ENCODE measurements around the gene ADGRF5. TPM values are rescaled to one million over a fixed set of nuclear protein-coding genes. Genes with fewer than 3 reads are reported as not detected.

The ADGRF5 gene
- total RNA-seq, 1 donor from 2014 or later = 283 TPM

DNA sequence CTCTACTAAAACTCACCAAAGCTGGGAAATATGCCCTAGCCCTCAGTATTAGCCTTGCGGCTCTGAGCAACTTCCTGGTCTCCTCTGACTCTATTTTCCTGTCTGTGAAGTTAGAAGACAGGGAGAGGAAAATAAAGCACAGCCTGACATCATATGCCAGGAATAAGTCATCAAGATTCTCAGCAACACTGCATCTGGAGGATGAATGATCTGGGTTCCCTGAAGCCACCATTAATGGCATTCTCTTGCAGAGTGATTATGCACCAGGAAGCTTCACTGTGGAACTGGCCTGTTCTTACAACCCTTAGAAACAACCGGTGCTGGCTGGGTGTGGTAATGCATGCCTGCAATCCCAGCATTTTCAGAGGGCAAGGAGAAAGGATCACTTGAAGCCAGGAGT is 12.4 kb downstream of the ADGRF5 start:
- H3K36me3 ChIP-seq = peaks cover 17% of the 10 kb centered on the region
- no peak overlapping the region for H3K4me3 ChIP-seq
- peak; percentile 57 for ATAC-seq
- H3K27me3 ChIP-seq = no peaks in the 10 kb centered on the region
- intact Hi-C loops (cut with DNase I) = no loop called here
- H3K4me1 ChIP-seq = peaks cover 34% of the 10 kb centered on the region
- no peaks in the 10 kb centered on the region for H3K9me3 ChIP-seq
- TF ChIP-seq, protein P1, sequence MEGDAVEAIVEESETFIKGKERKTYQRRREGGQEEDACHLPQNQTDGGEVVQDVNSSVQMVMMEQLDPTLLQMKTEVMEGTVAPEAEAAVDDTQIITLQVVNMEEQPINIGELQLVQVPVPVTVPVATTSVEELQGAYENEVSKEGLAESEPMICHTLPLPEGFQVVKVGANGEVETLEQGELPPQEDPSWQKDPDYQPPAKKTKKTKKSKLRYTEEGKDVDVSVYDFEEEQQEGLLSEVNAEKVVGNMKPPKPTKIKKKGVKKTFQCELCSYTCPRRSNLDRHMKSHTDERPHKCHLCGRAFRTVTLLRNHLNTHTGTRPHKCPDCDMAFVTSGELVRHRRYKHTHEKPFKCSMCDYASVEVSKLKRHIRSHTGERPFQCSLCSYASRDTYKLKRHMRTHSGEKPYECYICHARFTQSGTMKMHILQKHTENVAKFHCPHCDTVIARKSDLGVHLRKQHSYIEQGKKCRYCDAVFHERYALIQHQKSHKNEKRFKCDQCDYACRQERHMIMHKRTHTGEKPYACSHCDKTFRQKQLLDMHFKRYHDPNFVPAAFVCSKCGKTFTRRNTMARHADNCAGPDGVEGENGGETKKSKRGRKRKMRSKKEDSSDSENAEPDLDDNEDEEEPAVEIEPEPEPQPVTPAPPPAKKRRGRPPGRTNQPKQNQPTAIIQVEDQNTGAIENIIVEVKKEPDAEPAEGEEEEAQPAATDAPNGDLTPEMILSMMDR (IDR thresholded peaks at IDR 0.05) = no peak
- DNase-seq = no peak
- H3K27ac ChIP-seq = no peak overlapping the region

DNA sequence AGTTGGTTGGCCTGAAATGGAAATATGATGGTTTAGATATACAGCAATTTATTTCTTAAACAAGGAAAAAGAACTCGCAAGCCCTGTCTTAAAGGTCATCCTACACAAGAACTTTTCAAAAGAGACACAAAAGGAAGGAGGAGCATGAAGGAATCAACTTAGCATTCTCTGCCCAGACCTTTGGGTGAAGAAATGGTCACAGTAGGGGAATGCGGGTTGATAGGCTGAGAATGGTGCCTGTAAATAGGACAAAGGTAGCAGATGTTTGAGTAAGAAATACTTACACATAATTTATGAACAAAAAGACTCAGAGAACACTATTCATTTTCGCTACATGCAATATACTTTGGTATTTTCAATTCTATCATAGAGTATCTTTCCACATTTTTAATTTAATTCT is 15.0 kb downstream of the ADGRF5 start:
- TF ChIP-seq, protein P1 (IDR thresholded peaks at IDR 0.05) = no peak
- intact Hi-C loops (cut with DNase I) = no loop called here
- Histone ChIP-seq H3K4me1 (peaks cover 51% of the 10 kb centered on the region), H3K9me3 (no peaks in the 10 kb centered on the region), H3K36me3 (peaks cover 17% of the 10 kb centered on the region), H3K4me3 (no peak overlapping the region), H3K27ac (no peak overlapping the region), H3K27me3 (no peaks in the 10 kb centered on the region)
- no peak for ATAC-seq
- DNase-seq = no peak

DNA sequence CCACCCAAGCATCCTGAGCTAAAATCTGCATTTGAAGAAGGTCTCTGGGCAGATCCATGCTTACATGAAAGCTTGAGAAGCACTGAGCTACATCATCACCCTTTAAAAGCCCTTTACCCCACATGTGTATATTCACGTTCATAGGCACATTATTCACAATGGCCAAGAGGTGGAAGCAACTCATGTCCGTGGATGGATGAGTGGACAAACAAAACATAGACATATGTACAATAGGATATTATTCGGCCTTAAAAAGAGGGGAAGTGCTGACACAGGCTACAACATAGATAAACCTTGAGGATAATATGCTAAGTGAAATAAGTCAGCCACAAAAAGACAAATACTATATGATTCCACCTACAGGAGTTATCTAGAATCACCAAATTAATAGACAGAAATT is 17.6 kb downstream of the ADGRF5 start:
- no peak for ATAC-seq
- Histone ChIP-seq H3K27ac (no peak overlapping the region), H3K27me3 (no peaks in the 10 kb centered on the region), H3K9me3 (no peaks in the 10 kb centered on the region), H3K4me1 (peaks cover 50% of the 10 kb centered on the region), H3K4me3 (no peak overlapping the region), H3K36me3 (peaks cover 18% of the 10 kb centered on the region)
- TF ChIP-seq, protein P1 (IDR thresholded peaks at IDR 0.05) = no peak
- no peak for DNase-seq
- intact Hi-C loops (cut with DNase I) = no loop called here

DNA sequence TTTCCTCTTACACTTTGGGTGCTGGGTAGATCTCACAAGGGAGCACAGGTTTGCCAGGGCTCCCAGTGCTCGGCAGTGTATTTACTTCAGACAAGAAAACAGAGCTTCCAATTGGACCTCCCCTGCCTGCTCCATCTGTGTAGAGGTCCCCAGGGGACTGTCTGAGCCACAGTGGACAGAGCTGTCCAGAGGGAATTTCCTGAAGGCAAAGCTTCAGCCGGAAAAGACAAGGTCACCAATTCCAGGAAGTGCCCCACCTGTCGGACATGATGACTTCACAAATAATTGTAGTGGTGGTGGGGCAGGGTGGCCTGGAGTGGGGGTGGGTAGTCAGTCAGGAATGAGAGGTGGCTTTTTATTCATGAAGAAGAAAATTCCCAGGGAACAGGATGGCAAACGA is 18.6 kb downstream of the ADGRF5 start:
- no peaks in the 10 kb centered on the region for H3K27me3 ChIP-seq
- no peaks in the 10 kb centered on the region for H3K9me3 ChIP-seq
- H3K36me3 ChIP-seq = peaks cover 28% of the 10 kb centered on the region
- H3K4me1 ChIP-seq = peaks cover 52% of the 10 kb centered on the region
- no peak overlapping the region for H3K4me3 ChIP-seq
- DNase-seq (no peak), ATAC-seq (no peak)
- intact Hi-C loops (cut with DNase I) = no loop called here
- TF ChIP-seq, protein P1 (IDR thresholded peaks at IDR 0.05) = no peak
- peak overlapping the region; percentile 21 for H3K27ac ChIP-seq

DNA sequence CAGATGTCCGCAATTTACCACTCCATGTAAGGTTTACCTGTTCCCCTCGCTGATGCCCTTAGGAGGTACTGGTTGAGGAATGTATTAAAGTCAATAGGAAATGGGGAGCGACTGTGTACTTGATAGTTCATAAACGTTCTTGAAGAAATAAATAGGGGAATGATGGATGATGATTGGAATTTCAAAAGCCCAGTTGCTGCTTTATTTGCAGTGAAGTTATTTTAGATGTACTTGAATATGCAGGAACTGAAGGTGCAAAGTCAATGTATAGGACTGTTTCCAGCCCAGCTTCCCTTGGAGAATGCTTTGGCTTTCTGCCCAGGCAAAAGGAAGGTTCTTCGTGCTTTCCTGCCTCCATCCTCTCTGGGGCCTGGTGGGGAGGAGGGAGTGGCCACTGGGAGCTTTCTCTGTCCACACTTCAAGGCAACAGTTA is 19.8 kb downstream of the ADGRF5 start:
- no peak overlapping the region for H3K4me3 ChIP-seq
- peaks cover 55% of the 10 kb centered on the region for H3K4me1 ChIP-seq
- peaks cover 35% of the 10 kb centered on the region for H3K36me3 ChIP-seq
- ATAC-seq (peak; percentile 63), DNase-seq (no peak)
- intact Hi-C loops (cut with DNase I) = no loop called here
- TF ChIP-seq, protein P1 (IDR thresholded peaks at IDR 0.05) = no peak
- no peaks in the 10 kb centered on the region for H3K9me3 ChIP-seq
- H3K27ac ChIP-seq = peak overlapping the region; percentile 55
- no peaks in the 10 kb centered on the region for H3K27me3 ChIP-seq

DNA sequence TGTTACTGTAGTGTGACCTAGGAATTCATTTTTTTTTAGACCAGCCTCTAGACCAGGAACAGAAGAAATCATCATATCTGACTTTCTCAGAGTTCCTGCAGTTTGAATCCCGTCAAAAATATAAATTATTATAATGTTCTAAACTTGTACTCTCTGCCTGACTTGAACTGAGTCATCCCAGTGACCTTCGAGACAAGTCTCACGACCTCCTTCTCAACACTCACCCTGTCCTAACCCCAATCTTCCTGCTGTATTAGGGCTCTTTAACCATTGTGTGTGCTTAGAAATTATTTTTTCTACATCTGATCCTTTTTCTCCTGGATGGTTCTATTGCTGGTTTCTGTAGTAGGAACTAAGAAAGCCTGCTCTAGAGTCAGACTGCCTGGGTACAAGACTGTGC is 21.5 kb downstream of the ADGRF5 start:
- peaks cover 29% of the 10 kb centered on the region for H3K36me3 ChIP-seq

More for the DNA sequence above, 21.5 kb downstream of the ADGRF5 start:
- ATAC-seq (no peak), DNase-seq (no peak)
- Histone ChIP-seq H3K27ac (peak overlapping the region; percentile 3), H3K4me1 (peaks cover 61% of the 10 kb centered on the region), H3K27me3 (no peaks in the 10 kb centered on the region), H3K4me3 (no peak overlapping the region), H3K9me3 (no peaks in the 10 kb centered on the region)
- TF ChIP-seq, protein P1 (IDR thresholded peaks at IDR 0.05) = no peak
- intact Hi-C loops (cut with DNase I) = no loop called here

Data from upper lobe of right lung (tissue), 1 donor.